Neural cell (in vitro differentiated cells): ENCODE data around the gene MGAT5B. TPM values are rescaled to one million over a fixed set of nuclear protein-coding genes. Genes with fewer than 3 reads are reported as not detected.

Source experiments
- H2AFZ ChIP-seq: fragments of 200-600, 300-800 bp; sonication (generic), shearing (Covaris generic); 2 replicates; pipeline ENCODE4 v1.6.0; 2014; ENCODE audit warnings: low read depth, mild to moderate bottlenecking, antibody characterized with exemption, low read length, moderate library complexity
- H3F3A ChIP-seq: fragments of 200-600 bp; shearing (Covaris generic); 2 replicates; pipeline ENCODE4 v1.6.1; 2016; ENCODE audit warnings: mild to moderate bottlenecking, moderate library complexity, mixed read lengths, antibody characterized with exemption, low read length; ENCODE audit not compliant: insufficient read depth, poor library complexity, severe bottlenecking
- H3K27ac ChIP-seq: fragments of 200-600, 300-800 bp; sonication (generic), shearing (Covaris generic); 2 replicates; pipeline ENCODE4 v1.5.1; 2014; ENCODE audit warnings: mild to moderate bottlenecking, low read length, moderate library complexity
- H3K27me3 ChIP-seq: fragments of 300-800, 200-600 bp; sonication (generic), shearing (Covaris generic); 2 replicates; pipeline ENCODE4 v1.6.0; 2014; ENCODE audit warnings: mild to moderate bottlenecking, low read depth, low read length, moderate library complexity; ENCODE audit not compliant: insufficient read depth
- H3K36me3 ChIP-seq: fragments of 300-800, 200-600 bp; sonication (generic), shearing (Covaris generic); 2 replicates; pipeline ENCODE4 v1.5.1; 2014; ENCODE audit warnings: mild to moderate bottlenecking, antibody characterized with exemption, low read length, moderate library complexity; ENCODE audit not compliant: insufficient read depth
- H3K4me2 ChIP-seq: fragments of 300-800, 200-600 bp; sonication (generic), shearing (Covaris generic); 2 replicates; pipeline ENCODE4 v1.6.0; 2014; ENCODE audit warnings: mild to moderate bottlenecking, low read length
- H3K4me3 ChIP-seq: fragments of 300-800, 200-600 bp; sonication (generic), shearing (Covaris generic); 2 replicates; pipeline ENCODE4 v1.5.1; 2014; ENCODE audit warnings: mild to moderate bottlenecking, low read length, moderate library complexity
- H3K79me2 ChIP-seq: fragments of 200-600 bp; shearing (Covaris generic); replicated peaks from 2 replicates; pipeline ENCODE4 v1.6.0; 2014; ENCODE audit warnings: mild to moderate bottlenecking, low read length, moderate library complexity; ENCODE audit not compliant: insufficient read depth
- H3K9ac ChIP-seq: fragments of 300-800, 200-600 bp; sonication (generic), shearing (Covaris generic); 2 replicates; pipeline ENCODE4 v1.6.1; 2016; ENCODE audit warnings: mild to moderate bottlenecking, low read length, mixed read lengths
- H3K9me2 ChIP-seq: fragments of 200-600 bp; shearing (Covaris generic); 2 replicates; pipeline ENCODE4 v1.6.1; 2016; ENCODE audit warnings: mild to moderate bottlenecking, low read length, mixed read lengths; ENCODE audit not compliant: insufficient read depth
- H3K9me3 ChIP-seq: fragments of 200-600, 300-800 bp; sonication (generic), shearing (Covaris generic); 2 replicates; pipeline ENCODE4 v1.6.1; 2016; ENCODE audit warnings: mild to moderate bottlenecking, mixed run types, low read length, moderate library complexity, mixed read lengths
- H4K20me1 ChIP-seq: fragments of 200-600 bp; shearing (Covaris generic); 2 replicates; pipeline ENCODE4 v1.6.1; 2016; ENCODE audit warnings: mild to moderate bottlenecking, mixed run types; ENCODE audit not compliant: insufficient read depth
- CTCF ChIP-seq: fragments of 450-650 bp; IDR thresholded peaks from 2 replicates; pipeline ENCODE4 v1.5.1; 2014; ENCODE audit warnings: antibody characterized with exemption, mild to moderate bottlenecking, moderate library complexity; ENCODE audit not compliant: poor library complexity, severe bottlenecking
- EP300 ChIP-seq: fragments of 450-650 bp; conservative IDR thresholded peaks from 2 replicates; pipeline ENCODE4 v1.6.1; 2014; ENCODE audit warnings: antibody characterized with exemption, mild to moderate bottlenecking, moderate library complexity; ENCODE audit not compliant: poor library complexity, severe bottlenecking
- EZH2 ChIP-seq: fragments of 200-600, 300-800 bp; shearing (Covaris generic), sonication (generic); IDR thresholded peaks from 2 replicates; pipeline ENCODE4 v1.6.1; 2014; ENCODE audit warnings: antibody characterized with exemption, low read length, borderline replicate concordance, mild to moderate bottlenecking; ENCODE audit not compliant: insufficient read depth, poor library complexity, severe bottlenecking
- MXI1 ChIP-seq: fragments of 450-650 bp; conservative IDR thresholded peaks from 2 replicates; pipeline ENCODE4 v1.6.1; 2014; ENCODE audit warnings: antibody characterized with exemption, mild to moderate bottlenecking; ENCODE audit not compliant: poor library complexity, severe bottlenecking
- POLR2AphosphoS5 ChIP-seq: IDR thresholded peaks from 2 replicates; pipeline ENCODE4 v1.6.1; 2012
- RAD21 ChIP-seq: fragments of 450-650 bp; conservative IDR thresholded peaks from 2 replicates; pipeline ENCODE4 v1.6.1; 2014; ENCODE audit warnings: antibody characterized with exemption, mild to moderate bottlenecking, moderate library complexity
- REST ChIP-seq: IDR thresholded peaks from 2 replicates; pipeline ENCODE4 v1.6.1; 2012; ENCODE audit warnings: borderline replicate concordance
- SMC3 ChIP-seq: fragments of 450-650 bp; conservative IDR thresholded peaks from 2 replicates; pipeline ENCODE4 v1.6.1; 2014; ENCODE audit warnings: antibody characterized with exemption, mild to moderate bottlenecking, moderate library complexity; ENCODE audit not compliant: poor library complexity
- TAF1 ChIP-seq: IDR thresholded peaks from 2 replicates; pipeline ENCODE4 v1.6.1; 2012; ENCODE audit warnings: low read depth
- polyA plus RNA-seq: library from polyadenylated mRNA; depleted of rRNA; stranded (reverse); fragments of >200 nt; gene quantifications from 2 replicates; pipeline ENCODE4 v1.2.3, GENCODE V29; 2014

Gene MGAT5B
- polyA plus RNA-seq, 1 donor from 2014 or later: 8.8 TPM

GRCh38 chr17:76922084-76922483 lies 53.9 kb downstream of the MGAT5B start:
- no peak overlapping the region for H3K27ac ChIP-seq
- no peak for TF ChIP-seq MXI1
- TF ChIP-seq REST: no peak
- TF ChIP-seq POLR2AphosphoS5: no peak
- no peak for TF ChIP-seq SMC3
- no peak for TF ChIP-seq TAF1
- no peak for TF ChIP-seq EP300
- no peak for TF ChIP-seq RAD21
- TF ChIP-seq CTCF: no peak
- no peak for TF ChIP-seq EZH2
- no peaks in the 10 kb centered on the region for H3K27me3 ChIP-seq
- H3K4me3 ChIP-seq: no peak overlapping the region
- no peaks in the 10 kb centered on the region for H4K20me1 ChIP-seq
- no peaks in the 10 kb centered on the region for H3F3A ChIP-seq
- no peak overlapping the region for H3K4me2 ChIP-seq
- no peaks in the 10 kb centered on the region for H3K79me2 ChIP-seq
- no peaks in the 10 kb centered on the region for H3K36me3 ChIP-seq
- no peaks in the 10 kb centered on the region for H3K9me3 ChIP-seq
- no peak overlapping the region for H2AFZ ChIP-seq
- no peaks in the 10 kb centered on the region for H3K9me2 ChIP-seq
- H3K9ac ChIP-seq: no peak overlapping the region

- Histone ChIP-seq H3K9ac (no peak overlapping the region), H3K27me3 (no peaks in the 10 kb centered on the region), H3K4me2 (no peak overlapping the region), H3K9me3 (no peaks in the 10 kb centered on the region), H3K36me3 (no peaks in the 10 kb centered on the region), H3K9me2 (no peaks in the 10 kb centered on the region), H2AFZ (no peak overlapping the region), H3K4me3 (no peak overlapping the region), H3F3A (no peaks in the 10 kb centered on the region), H4K20me1 (no peaks in the 10 kb centered on the region), H3K79me2 (no peaks in the 10 kb centered on the region), H3K27ac (no peak overlapping the region)
- TF ChIP-seq CTCF (no peak), REST (no peak), TAF1 (no peak), POLR2AphosphoS5 (no peak), RAD21 (no peak), EZH2 (no peak), SMC3 (no peak), MXI1 (no peak), EP300 (no peak)
Observed at GRCh38 chr17:76922967-76923366, 54.8 kb downstream of the MGAT5B start.
